GM19025 (cell line): ENCODE results near the gene YKT6.

Source experiments
- ATAC-seq: cut with Tn5 transposase; IDR thresholded peaks from one replicate; pipeline ENCODE4 v1.9.1; 2021; ENCODE audit warnings: mild to moderate bottlenecking, low read depth, moderate library complexity; ENCODE audit not compliant: unreplicated experiment

YKT6 gene

GRCh38 chr7:44216521-44217222, 15.9 kb downstream of the YKT6 start:
- no peak for ATAC-seq

DNA sequence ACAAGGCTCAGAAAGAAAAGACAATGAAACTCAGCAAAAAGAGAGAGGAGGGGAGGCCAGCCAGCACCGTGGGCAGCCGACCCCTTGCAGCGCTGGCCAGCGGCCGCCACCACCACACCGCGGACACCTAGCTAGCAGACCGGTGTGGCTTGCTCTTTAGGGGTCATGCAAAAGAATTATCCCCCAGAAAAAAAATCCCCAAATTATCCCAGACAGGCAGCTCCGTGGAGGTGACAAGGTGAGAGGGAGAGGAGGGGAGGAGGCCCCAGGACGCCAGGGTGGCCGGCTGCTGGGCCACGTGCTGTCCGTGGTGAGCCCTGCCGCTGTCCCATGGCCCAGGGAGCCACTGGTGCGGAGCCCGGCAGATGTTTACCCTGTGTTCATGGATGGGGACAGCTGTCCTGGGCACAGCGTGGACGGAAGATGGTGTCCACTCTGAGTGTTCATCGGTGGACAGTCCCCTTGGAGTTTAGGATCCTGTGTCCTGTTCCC, 16.5 kb downstream of the YKT6 start:
- ATAC-seq, result no peak

DNA sequence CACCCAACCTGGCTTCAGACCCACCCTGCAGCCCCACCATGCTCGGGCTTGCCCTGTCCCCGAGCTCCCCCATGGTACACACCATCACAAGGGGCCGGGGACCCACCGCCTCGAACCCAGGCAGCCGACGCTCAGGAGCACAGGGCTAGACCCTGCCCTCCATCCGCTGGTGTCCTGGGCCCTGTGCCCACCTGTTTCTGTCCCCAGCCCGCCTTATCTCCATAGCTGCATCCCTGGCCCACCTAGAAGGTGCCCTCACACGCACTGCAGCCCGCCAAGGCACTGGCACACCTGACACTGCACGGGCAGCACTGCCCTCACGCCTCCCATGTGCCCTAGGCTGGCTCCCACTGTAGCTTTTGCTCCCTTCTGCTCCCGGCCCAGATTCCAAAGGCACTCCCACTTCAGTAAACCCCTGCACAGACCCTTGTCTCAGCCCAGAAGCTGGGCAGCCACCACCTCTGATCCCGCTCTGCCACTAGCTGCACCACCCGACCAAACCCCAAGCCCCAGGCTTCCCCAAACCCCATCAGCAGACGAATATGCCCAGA, 17.1 kb downstream of the YKT6 start:
- ATAC-seq, result no peak

DNA sequence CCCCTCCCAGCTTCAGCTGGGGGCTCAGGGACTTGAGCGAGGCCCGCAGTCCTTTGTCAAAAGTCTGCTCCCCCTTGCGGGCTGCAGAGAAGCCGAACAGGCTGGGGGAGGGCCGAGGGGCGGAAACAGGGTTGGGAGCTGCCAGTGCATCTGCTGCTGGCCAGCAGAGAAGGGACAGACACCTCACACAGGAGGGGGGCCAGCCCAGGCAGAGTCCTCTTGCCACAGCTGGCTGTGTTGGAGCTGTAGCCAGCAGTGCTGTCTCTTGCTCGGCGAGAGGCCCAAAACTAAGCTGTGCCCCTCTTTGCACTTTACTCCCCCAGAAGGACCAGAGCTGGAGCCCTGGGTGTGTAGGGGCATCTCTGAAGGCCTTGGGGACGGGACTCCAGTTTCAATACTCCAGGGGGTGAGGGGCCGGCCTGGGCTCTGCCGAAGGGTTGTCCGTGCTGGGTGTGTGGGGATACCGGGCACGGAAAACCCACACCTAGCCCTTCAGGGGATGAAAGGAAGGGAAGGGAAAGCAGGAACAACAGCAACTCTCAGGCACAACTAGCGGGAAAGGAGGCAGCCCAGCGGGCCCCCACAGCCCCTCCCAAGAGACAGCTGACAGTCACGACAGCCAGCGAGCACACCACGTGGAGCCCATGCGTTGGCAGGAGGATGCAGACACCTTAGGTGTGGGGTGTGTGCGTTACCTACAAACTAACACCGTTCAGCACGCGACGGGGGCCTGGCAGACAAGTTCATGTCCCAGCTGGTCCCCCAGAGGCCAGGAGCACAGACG, 17.8 kb downstream of the YKT6 start:
- ATAC-seq, result no peak

DNA sequence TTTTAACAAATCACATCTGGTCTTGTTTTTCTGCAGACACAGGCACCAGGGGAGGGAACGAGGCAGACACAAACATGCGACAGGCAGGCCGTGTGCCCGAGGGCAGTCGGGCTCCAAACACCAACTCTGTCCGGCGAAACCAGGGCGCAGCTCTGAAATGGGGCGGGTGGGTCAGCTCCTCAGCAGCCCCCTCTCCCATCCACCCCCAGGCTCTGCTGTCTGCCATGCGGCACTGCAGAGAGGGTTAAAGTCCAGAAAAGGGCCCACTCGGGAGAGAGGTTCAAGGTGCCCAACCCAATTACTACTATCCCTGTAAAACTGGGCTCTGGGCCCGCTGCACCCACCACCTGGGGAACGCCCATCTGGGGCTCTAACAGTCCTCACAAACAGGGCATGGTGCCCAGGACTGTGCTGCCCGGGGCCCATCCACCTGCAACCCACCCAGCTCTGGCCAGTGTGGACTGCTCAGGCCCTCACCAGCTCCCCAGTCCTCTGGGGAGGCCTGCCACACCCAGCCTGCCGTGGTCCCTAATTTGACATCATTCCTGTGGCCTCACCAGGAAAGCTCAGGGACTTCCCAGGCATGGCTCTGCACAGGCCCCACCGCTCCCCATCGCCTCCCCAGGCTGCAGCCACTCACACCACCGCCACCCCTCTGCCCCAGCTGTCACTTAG, 18.7 kb downstream of the YKT6 start:
- no peak for ATAC-seq

DNA sequence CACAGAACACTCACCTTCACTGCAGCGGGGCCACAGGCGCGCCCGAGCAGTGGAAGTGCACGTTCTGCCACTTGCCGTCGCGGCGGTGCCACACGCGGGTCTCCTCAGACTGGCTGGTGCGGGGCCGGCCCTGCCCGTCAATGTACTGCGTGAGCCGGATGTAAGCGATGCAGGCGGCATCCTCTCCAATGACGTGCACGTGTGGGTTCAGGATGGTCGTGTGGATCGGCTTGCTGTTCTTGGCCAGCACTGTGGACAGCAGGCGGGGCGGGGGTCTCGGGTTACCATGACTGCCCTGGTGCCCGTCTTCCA, 19.2 kb downstream of the YKT6 start:
- ATAC-seq, result no peak

- ATAC-seq, result no peak
Observed at GRCh38 chr7:44220358-44221112, 19.8 kb downstream of the YKT6 start.

- ATAC-seq, result no peak
Observed at GRCh38 chr7:44221231-44221791, 20.5 kb downstream of the YKT6 start.

DNA sequence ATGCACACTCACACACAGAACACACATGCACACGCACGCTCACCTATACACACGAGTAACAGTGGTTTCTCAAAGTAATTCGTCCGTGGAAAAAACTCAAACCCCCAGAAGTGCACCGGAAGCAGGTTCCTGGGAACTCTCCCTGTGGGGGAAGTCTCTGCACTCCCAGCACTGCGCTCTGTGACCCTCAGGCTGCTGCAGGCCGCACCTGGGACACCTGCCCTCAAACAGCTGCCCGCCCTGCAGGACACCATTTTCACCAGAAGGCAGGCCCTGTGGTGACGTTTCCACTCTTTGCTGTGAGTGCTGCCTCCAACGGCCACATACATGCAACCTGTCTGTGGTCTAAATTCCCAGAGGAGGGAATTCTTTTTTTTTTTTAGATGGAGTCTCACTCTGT, 21.3 kb downstream of the YKT6 start:
- no peak for ATAC-seq

DNA sequence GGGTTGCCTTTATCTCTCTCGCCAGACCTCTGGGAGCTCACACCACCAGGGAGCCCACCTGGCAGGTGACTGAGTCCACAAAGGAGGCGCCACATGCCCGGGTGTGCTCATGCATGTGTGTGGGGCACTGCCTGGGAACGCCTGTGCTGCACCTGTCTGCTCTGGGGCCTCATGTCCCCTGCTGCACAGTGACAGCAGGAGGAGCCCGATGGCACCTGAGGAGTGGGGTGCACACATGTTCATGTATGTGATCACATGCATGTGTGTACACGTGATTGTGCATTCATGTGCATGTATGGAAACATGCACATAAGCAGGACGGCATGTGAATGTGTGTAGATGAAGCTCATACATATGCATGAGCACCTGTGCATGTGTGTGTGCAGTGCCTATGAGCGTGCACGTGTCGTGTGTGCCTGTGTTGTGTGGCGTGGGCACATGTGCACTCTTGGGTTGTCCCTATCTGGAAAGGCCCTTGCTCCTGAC, 22.0 kb downstream of the YKT6 start:
- no peak for ATAC-seq

GRCh38 chr7:44223362-44224079, 22.7 kb downstream of the YKT6 start:
- no peak for ATAC-seq

DNA sequence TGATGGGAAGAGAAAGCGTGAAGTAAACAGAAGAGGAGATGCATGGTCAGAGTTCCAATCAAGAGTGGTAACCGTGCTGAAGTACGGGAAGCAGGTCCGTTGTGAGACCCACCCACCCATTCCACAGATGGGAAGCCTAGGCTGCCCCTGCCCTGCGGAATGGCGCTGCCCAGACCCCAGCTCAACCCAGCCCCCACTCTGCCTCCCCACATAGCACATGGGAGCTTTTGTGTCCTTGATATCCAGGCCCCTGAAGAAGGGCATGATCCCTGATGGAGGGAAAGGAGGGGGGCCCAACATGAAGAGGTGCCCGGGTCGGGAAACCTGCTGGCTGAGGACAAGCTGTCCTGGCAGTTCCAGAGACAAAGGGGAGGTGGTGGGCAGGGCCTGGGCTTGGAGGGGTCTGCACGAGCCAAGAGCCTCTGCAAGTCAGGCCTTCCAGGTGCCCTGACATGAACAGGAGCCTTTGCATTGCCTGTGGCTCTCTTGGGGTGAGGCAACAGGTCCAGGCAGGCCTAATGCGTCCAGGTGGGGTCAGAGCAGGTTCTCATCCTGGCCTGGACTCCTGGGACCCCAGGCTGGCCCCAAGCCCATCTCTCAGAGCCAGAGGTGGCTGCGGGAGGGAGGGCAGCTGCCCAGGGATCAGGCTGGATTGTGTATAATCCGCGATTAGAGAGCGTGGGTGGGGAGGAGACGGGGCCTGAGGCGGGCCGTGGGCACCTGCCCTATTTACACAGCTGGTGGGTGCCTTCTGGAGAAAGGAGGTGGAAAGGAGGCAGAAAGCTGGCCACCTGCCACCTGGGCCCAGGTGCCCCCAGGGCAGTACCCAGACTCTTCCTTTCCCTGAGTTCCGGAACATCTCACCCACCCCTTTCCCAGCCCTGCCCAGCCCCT, 23.5 kb downstream of the YKT6 start:
- ATAC-seq, result no peak

- ATAC-seq, result no peak
Observed at GRCh38 chr7:44224974-44225565, 24.3 kb downstream of the YKT6 start.

- no peak for ATAC-seq
Observed at GRCh38 chr7:44225566-44226395, 25.0 kb downstream of the YKT6 start.

- ATAC-seq, result no peak
Observed at GRCh38 chr7:44226396-44226753, 25.6 kb downstream of the YKT6 start.

- no peak for ATAC-seq
Observed at GRCh38 chr7:44227911-44228310, 27.1 kb downstream of the YKT6 start.
